ENCODE data around the gene SEMA6B.

DNA sequence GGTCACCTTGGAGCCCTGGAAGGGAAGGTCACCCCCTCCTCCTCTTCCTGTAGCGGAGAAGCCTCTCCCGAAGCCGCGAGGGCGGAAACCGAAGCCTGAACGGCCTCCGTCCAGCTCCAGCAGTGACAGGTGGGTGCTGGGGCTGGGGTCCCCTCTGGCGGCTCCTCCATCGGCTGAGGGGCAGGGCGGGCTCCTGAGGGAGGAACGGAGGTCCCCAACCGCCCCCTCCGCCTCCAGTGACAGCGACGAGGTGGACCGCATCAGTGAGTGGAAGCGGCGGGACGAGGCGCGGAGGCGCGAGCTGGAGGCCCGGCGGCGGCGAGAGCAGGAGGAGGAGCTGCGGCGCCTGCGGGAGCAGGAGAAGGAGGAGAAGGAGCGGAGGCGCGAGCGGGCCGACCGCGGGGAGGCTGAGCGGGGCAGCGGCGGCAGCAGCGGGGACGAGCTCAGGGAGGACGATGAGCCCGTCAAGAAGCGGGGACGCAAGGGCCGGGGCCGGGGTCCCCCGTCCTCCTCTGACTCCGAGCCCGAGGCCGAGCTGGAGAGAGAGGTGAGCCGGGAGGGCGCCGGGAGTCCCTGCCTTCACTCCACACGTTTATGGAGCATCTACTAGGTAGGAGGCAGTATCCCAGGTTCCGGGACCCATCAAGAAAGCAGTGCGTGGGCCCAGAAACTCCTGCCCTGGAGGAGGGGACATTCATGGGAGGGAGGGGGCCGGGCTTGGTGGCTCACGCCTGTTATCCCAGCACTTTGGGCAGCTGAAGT lies 65.4 kb downstream of the SEMA6B start:
- TF ChIP-seq, protein P1, sequence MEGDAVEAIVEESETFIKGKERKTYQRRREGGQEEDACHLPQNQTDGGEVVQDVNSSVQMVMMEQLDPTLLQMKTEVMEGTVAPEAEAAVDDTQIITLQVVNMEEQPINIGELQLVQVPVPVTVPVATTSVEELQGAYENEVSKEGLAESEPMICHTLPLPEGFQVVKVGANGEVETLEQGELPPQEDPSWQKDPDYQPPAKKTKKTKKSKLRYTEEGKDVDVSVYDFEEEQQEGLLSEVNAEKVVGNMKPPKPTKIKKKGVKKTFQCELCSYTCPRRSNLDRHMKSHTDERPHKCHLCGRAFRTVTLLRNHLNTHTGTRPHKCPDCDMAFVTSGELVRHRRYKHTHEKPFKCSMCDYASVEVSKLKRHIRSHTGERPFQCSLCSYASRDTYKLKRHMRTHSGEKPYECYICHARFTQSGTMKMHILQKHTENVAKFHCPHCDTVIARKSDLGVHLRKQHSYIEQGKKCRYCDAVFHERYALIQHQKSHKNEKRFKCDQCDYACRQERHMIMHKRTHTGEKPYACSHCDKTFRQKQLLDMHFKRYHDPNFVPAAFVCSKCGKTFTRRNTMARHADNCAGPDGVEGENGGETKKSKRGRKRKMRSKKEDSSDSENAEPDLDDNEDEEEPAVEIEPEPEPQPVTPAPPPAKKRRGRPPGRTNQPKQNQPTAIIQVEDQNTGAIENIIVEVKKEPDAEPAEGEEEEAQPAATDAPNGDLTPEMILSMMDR (IDR thresholded peaks at IDR 0.05; ENCODE audit: poor library complexity, severe bottlenecking) = no peak
- TF ChIP-seq TAF1 (IDR thresholded peaks at IDR 0.05; ENCODE audit: low read depth) = no peak
- TF ChIP-seq EP300 (conservative IDR thresholded peaks at IDR 0.05; ENCODE audit: poor library complexity, severe bottlenecking) = no peak
- no peak for TF ChIP-seq RAD21 (conservative IDR thresholded peaks at IDR 0.05)
- TF ChIP-seq POLR2AphosphoS5 (IDR thresholded peaks at IDR 0.05) = no peak
- TF ChIP-seq EZH2 (IDR thresholded peaks at IDR 0.05; ENCODE audit: borderline replicate concordance, insufficient read depth, low read length, poor library complexity, severe bottlenecking) = no peak
- TF ChIP-seq, protein P2, sequence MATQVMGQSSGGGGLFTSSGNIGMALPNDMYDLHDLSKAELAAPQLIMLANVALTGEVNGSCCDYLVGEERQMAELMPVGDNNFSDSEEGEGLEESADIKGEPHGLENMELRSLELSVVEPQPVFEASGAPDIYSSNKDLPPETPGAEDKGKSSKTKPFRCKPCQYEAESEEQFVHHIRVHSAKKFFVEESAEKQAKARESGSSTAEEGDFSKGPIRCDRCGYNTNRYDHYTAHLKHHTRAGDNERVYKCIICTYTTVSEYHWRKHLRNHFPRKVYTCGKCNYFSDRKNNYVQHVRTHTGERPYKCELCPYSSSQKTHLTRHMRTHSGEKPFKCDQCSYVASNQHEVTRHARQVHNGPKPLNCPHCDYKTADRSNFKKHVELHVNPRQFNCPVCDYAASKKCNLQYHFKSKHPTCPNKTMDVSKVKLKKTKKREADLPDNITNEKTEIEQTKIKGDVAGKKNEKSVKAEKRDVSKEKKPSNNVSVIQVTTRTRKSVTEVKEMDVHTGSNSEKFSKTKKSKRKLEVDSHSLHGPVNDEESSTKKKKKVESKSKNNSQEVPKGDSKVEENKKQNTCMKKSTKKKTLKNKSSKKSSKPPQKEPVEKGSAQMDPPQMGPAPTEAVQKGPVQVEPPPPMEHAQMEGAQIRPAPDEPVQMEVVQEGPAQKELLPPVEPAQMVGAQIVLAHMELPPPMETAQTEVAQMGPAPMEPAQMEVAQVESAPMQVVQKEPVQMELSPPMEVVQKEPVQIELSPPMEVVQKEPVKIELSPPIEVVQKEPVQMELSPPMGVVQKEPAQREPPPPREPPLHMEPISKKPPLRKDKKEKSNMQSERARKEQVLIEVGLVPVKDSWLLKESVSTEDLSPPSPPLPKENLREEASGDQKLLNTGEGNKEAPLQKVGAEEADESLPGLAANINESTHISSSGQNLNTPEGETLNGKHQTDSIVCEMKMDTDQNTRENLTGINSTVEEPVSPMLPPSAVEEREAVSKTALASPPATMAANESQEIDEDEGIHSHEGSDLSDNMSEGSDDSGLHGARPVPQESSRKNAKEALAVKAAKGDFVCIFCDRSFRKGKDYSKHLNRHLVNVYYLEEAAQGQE (IDR thresholded peaks at IDR 0.05; ENCODE audit: borderline replicate concordance) = no peak
- no peak for TF ChIP-seq MXI1 (conservative IDR thresholded peaks at IDR 0.05; ENCODE audit: poor library complexity, severe bottlenecking)
- no peak for TF ChIP-seq SMC3 (conservative IDR thresholded peaks at IDR 0.05; ENCODE audit: poor library complexity)

Measured in neural cell (in vitro differentiated cells).